AG09319 (cell line): ENCODE results near the gene ANKS3.

Source experiments
- DNase-seq: peaks from one replicate; pipeline ENCODE4 v3.0.0-alpha.2; 2010; ENCODE audit warnings: low read depth; ENCODE audit errors: extremely low read depth
- TF ChIP-seq, protein P1 (sequence below): IDR thresholded peaks from 2 replicates; pipeline ENCODE4 v1.5.1; 2011; ENCODE audit warnings: low read depth, mild to moderate bottlenecking, inconsistent platforms, low read length, moderate library complexity

Gene ANKS3

DNA sequence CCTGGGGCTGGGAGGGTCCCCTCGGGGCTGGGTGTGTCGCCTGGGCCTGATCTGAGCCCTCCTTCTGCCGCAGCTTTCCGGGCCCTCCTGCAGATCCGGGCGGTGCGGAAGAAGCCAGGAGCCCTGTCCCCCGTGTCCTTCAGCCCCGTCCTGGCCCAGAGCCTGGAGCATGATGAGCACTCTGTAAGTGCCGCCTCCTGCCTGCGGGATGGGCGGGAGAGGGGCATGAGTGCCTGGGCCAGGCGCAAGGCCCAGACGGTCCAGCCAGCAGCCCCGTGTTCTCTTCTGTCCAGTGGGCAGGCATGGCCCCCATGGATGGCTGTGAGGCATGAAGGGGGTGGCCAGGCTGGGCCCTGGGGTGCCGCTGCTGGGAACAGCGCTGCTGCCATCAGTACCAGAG is 56.7 kb downstream of the ANKS3 start:
- no peak for DNase-seq
- TF ChIP-seq, protein P1, sequence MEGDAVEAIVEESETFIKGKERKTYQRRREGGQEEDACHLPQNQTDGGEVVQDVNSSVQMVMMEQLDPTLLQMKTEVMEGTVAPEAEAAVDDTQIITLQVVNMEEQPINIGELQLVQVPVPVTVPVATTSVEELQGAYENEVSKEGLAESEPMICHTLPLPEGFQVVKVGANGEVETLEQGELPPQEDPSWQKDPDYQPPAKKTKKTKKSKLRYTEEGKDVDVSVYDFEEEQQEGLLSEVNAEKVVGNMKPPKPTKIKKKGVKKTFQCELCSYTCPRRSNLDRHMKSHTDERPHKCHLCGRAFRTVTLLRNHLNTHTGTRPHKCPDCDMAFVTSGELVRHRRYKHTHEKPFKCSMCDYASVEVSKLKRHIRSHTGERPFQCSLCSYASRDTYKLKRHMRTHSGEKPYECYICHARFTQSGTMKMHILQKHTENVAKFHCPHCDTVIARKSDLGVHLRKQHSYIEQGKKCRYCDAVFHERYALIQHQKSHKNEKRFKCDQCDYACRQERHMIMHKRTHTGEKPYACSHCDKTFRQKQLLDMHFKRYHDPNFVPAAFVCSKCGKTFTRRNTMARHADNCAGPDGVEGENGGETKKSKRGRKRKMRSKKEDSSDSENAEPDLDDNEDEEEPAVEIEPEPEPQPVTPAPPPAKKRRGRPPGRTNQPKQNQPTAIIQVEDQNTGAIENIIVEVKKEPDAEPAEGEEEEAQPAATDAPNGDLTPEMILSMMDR, result no peak

DNA sequence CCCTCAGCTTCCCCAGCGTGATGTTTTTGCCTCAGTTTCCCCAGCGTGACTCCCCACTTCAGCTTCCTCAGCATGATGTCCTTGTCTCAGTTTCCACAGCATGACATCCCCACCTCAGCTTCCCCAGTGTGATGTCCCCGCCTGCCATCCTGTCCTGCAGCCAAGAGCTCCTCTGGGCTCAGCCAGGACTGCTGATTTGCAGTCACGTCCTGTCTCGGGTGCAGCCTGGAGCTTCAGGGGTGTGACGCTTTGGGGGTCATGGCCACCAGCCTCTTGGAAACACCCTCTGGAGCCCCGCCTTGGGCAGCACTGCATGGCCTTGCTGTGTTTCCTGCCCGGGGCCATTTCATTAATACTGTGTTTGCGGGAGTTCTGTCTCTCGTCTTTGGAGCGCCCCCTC is 57.2 kb downstream of the ANKS3 start:
- DNase-seq, result no peak
- TF ChIP-seq, protein P1, result no peak

DNA sequence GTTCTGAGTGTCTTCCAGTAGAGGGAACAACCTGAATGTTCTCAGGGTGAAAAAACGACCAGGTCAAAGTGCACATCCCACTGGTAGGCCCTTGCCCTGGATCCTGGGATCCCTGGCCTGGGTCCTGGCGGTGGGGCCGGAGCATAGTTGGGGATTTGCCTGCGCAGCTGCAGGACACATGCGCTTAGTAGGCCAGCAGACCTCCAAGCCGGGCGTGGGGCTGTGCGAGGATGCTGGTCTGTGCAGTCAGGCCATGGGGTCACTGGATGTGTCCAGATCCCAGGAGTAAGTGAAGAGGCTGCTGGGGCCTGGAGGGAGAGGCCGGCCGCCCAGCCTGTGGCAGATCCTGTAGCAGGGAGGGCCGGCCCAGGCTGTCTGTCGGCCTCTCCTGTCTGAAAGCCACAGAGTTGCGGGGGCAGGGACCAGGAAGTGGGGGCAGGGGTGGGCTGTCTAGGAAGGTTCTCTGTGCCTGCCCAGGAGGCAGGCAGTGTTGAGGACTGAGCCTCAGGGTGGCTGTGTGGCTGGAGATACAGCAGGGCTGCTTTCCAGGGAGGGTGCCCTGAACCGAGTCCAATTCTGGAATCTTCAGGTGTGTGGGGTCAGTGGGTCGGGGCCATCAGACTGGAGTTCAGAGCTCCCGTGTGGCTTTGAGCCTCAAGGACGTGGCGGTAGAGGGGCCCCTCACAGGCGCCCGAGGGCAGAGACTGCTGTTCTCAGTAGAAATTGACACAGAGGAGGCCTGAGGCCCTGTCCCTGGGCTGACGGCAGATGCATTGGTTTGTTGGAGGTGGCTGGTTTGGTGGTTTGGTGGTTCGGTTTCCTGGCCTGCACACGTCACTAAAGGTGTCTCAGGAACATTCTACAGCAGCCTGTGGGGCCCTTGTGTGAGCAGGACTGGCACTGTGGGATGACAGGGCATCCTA is 57.9 kb downstream of the ANKS3 start:
- no peak for DNase-seq
- TF ChIP-seq, protein P1, result no peak

DNA sequence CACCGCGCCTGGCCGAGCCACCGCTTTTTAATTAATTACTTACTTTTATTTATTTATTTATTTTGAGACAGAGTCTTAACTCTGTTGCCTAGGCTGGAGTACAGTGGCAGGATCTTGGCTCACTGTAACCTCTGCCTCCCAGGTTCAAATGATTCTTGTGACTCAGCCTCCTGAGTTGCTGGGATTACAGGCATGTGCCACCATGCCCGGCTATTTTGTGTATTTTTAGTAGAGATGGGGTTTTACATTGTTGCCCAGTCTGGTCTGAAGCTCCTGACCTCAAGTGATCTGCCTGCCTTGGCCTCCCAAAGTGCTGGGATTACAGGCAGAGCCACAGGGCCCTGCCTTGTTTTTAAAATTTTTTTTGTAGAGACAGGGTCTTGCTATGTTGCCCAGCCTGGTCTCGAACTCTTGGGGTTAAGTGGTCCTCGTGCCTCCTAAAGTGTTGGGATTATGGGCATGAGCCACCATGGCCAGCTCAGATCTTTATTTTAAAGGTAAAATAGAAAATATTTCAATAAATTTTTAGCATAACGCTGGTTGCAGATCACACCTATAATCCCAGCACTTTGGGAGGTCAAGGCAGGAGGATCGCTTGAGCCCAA is 59.0 kb downstream of the ANKS3 start:
- TF ChIP-seq, protein P1, result no peak
- no peak for DNase-seq

DNA sequence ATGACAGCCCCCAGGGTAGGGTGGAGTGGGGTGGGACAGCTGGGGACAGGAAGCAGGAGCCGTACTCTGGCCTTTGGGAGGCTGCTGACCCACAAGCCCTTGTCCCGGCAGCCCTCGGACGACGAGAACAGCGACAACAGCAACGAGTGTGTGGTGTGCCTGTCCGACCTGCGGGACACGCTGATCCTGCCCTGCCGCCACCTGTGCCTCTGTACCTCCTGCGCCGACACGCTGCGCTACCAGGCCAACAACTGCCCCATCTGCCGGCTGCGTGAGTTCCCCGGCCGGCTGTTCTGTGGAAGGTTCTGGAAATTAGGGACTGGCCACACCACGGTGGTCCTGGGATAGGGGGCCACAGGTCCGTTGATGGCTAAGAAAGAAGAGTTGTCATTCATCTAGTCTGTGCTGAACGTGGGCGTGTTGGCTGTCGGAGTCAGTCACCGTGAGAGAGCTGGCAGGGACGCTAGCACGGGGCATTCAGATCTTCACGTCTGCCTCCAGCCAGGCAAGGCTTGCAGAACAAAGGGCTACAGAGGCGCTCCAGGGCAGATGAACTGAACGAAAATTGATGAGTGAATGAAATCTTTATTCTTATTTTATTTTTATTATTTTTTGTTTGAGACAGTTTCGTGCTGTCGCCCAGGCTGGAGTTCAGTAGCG is 60.6 kb downstream of the ANKS3 start:
- DNase-seq, result no peak
- TF ChIP-seq, protein P1, result no peak

DNA sequence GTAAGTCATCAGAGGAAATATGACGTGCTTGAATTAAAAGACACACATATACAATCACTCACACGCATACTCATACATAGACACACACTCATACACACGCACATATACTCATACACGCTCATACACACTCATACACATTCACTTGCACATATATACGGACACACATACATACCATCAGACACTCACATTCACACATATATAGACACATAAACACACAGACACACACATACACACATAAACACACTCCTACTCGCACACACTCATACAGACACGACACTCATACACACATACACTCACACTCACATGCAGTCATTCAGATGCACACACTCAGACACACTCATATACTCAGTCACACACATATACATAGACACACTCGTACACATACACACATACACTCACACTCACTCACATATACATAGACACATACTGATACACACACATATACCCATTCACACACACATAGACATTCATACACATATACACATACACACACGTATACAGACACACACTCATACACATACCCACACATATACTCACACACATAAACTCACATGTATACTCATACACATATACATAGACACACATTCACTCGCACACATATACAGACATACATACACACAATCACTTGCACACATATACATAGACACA is 65.6 kb downstream of the ANKS3 start:
- no peak for DNase-seq
- TF ChIP-seq, protein P1, result no peak
